Measurements from ENCODE around the gene NTF3.

- TF ChIP-seq CTCF (IDR thresholded peaks at IDR 0.05) (no peak), TCF12 (IDR thresholded peaks at IDR 0.05) (no peak), RAD21 (IDR thresholded peaks at IDR 0.05; ENCODE audit: low read length) (no peak), ZBTB33 (IDR thresholded peaks at IDR 0.05; ENCODE audit: borderline replicate concordance, low read depth) (no peak), RXRA (IDR thresholded peaks at IDR 0.05; ENCODE audit: borderline replicate concordance, low read depth) (no peak), TAF1 (IDR thresholded peaks at IDR 0.05; ENCODE audit: borderline replicate concordance, low read depth, low read length) (no peak), MAX (IDR thresholded peaks at IDR 0.05; ENCODE audit: low read depth) (no peak), EP300 (IDR thresholded peaks at IDR 0.05; ENCODE audit: borderline replicate concordance in 1 of 2, low read depth in 1 of 2, low read length in 1 of 2) (no peak), TEAD4 (IDR thresholded peaks at IDR 0.05; ENCODE audit: borderline replicate concordance, insufficient read depth) (no peak), RCOR1 (IDR thresholded peaks at IDR 0.05; ENCODE audit: low read length) (no peak), USF2 (IDR thresholded peaks at IDR 0.05; ENCODE audit: borderline replicate concordance, low read depth, low read length) (no peak)
Observed at GRCh38 chr12:5440978-5441377, 9.1 kb downstream of the NTF3 start.
